Activated B cell treated with CpG ODN at 0.5 μM for 24 hours (primary cell): ENCODE results near the gene PATE3. TPM values are rescaled to one million over a fixed set of nuclear protein-coding genes. Genes with fewer than 3 reads are reported as not detected.

Experiments used
- ATAC-seq: fragments of 200-7000 bp; cut with Tn5 transposase; one replicate; pipeline ENCODE4 v1.10.0; 2021; ENCODE audit warnings: low read depth, mild to moderate bottlenecking, moderate library complexity
- CTCF ChIA-PET: fragments of 350-600 bp; sonication (Branson Sonifier 250); formaldehyde crosslinking; loops from one replicate; lab custom pipeline; 2021; ENCODE audit warnings: antibody characterized with exemption; lab: Charles Lee
- POLR2A ChIA-PET: fragments of 350-600 bp; sonication (Branson Sonifier 250); formaldehyde crosslinking; loops from one replicate; lab custom pipeline; 2021; ENCODE audit warnings: antibody characterized with exemption; lab: Charles Lee
- DNase-seq: peaks from one replicate; pipeline ENCODE4 v3.0.0; 2022
- H3K27ac Mint-ChIP-seq: one replicate; pipeline ENCODE4 v1.8.0; 2020; ENCODE audit warnings: mixed read lengths
- H3K27me3 Mint-ChIP-seq: one replicate; pipeline ENCODE4 v1.8.0; 2021; ENCODE audit warnings: mixed read lengths
- H3K36me3 Mint-ChIP-seq: one replicate; pipeline ENCODE4 v1.8.0; 2021; ENCODE audit warnings: low read depth, mixed read lengths
- H3K4me1 Mint-ChIP-seq: one replicate; pipeline ENCODE4 v1.8.0; 2021; ENCODE audit warnings: mixed read lengths
- H3K4me3 Mint-ChIP-seq: one replicate; pipeline ENCODE4 v1.8.0; 2020; ENCODE audit warnings: mild to moderate bottlenecking, mixed read lengths
- H3K9me3 Mint-ChIP-seq: one replicate; pipeline ENCODE4 v1.8.0; 2020; ENCODE audit warnings: mixed read lengths
- intact Hi-C: fragments of 100-400 bp; cut with micrococcal nuclease; formaldehyde crosslinking; loops from one replicate; pipeline ENCODE4 v1.15.1; 2024
- total RNA-seq: library from RNA; stranded (reverse); gene quantifications from 2 replicates; pipeline ENCODE4 v1.2.3, GENCODE V29; 2022
- TF ChIP-seq, protein P1 (sequence below): fragments of 200-600 bp; IDR thresholded peaks from one replicate; pipeline ENCODE4 v1.8.0; 2022; ENCODE audit warnings: antibody characterized with exemption, mild to moderate bottlenecking

Gene PATE3
- total RNA-seq, 1 donor from 2014 or later: not detected

DNA sequence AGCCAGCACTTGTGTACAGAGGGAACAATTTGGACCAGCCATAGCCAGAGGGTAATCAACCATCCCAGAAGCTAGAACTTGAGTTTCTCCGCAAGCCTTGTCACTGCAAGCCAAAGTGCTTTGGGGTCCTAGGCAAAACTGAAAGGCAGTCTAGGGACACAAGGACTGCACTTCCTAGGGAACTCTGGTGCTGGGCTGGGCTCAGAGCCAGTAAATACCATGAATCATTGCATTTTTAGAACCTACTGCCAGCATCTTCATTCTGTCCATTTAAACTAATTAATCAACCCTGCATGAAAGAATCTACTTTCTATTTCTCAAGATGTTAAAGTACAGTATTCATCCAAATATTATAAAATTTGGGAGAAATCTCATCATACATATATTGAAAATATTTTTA lies 20.0 kb downstream of the PATE3 start:
- Mint-ChIP-seq H3K27me3 (no peaks in the 10 kb centered on the region), H3K4me1 (no peaks in the 10 kb centered on the region), H3K4me3 (no peak overlapping the region), H3K36me3 (no peaks in the 10 kb centered on the region), H3K9me3 (peaks cover 4% of the 10 kb centered on the region), H3K27ac (no peak overlapping the region)
- POLR2A ChIA-PET: no interaction called here
- intact Hi-C loops: no loop called here
- no peak for DNase-seq
- TF ChIP-seq, protein P1, sequence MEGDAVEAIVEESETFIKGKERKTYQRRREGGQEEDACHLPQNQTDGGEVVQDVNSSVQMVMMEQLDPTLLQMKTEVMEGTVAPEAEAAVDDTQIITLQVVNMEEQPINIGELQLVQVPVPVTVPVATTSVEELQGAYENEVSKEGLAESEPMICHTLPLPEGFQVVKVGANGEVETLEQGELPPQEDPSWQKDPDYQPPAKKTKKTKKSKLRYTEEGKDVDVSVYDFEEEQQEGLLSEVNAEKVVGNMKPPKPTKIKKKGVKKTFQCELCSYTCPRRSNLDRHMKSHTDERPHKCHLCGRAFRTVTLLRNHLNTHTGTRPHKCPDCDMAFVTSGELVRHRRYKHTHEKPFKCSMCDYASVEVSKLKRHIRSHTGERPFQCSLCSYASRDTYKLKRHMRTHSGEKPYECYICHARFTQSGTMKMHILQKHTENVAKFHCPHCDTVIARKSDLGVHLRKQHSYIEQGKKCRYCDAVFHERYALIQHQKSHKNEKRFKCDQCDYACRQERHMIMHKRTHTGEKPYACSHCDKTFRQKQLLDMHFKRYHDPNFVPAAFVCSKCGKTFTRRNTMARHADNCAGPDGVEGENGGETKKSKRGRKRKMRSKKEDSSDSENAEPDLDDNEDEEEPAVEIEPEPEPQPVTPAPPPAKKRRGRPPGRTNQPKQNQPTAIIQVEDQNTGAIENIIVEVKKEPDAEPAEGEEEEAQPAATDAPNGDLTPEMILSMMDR: no peak
- ATAC-seq: no peak
- CTCF ChIA-PET: no interaction called here

DNA sequence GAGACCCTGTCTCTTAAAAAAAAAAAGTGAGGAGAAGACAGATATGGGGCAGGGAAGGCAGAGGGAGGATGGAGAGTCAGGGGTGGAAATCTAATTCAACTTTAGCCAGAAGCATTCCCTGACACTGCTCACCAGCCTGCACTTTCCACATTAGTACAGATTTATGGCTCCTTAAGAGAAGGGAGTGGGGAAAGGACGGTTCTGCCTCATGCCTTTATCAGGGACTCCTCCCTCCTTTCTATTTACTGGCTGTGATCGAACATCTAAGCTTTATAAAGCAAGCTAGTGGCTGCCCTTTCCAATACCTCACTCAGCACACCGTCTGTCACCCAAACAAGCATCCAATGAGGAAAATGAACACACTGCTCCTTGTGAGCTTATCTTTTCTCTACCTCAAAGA lies 45.1 kb downstream of the PATE3 start, which contains the start of gene PATE4:
Gene PATE4 (plus strand): TSS at position 301 of the 400 bp plus-strand sequence. CDS start 44 bp downstream, at position 345.
- no peaks in the 10 kb centered on the region for H3K36me3 Mint-ChIP-seq
- no peaks in the 10 kb centered on the region for H3K4me1 Mint-ChIP-seq
- H3K27me3 Mint-ChIP-seq: peaks cover 3% of the 10 kb centered on the region

DNA sequence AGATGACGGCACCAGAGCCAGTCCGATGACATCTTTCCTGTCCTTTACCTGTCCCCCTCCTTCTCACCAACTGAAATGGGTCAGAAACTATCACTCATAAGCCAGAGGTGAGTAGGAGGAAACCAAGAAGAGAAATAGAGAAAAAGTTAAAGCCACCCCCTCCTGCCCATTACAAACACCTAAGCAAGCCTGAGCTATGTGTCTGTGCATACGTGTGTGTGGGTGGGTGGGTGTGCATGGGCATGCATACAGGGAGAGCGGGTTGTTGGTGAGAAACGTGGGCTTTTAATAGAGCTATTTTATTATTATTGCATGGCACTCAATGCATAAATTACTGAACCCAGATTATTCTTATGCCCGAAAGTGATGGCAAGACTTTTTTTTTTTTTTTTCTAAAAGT lies 47.8 kb downstream of the PATE3 start:
- H3K27me3 Mint-ChIP-seq: peaks cover 3% of the 10 kb centered on the region
- H3K4me1 Mint-ChIP-seq: no peaks in the 10 kb centered on the region
- H3K9me3 Mint-ChIP-seq: peaks cover 5% of the 10 kb centered on the region
- ATAC-seq (no peak), DNase-seq (no peak)
- no peak overlapping the region for H3K27ac Mint-ChIP-seq
- POLR2A ChIA-PET: no interaction called here
- TF ChIP-seq, protein P1: no peak
- no peak overlapping the region for H3K4me3 Mint-ChIP-seq
- no peaks in the 10 kb centered on the region for H3K36me3 Mint-ChIP-seq
- CTCF ChIA-PET: no interaction called here
- intact Hi-C loops: no loop called here

More for the DNA sequence above, 45.1 kb downstream of the PATE3 start, which contains the start of gene PATE4:
- CTCF ChIA-PET: no interaction called here
- Mint-ChIP-seq H3K4me3 (no peak within 1 kb of the TSS), H3K27ac (no peak within 1 kb of the TSS), H3K9me3 (peaks cover 5% of the 10 kb centered on the region)
- TF ChIP-seq, protein P1: no peak
- DNase-seq (no peak), ATAC-seq (no peak)
- intact Hi-C loops: no loop called here
- POLR2A ChIA-PET: no interaction called here

Other genes with a start within 250 kb of the PATE3 start
- 34.3 and 34.5 TPM in 2 replicates for gene EI24, start 218.7 kb upstream of the PATE3 start, total RNA-seq
- gene STT3A, start 195.3 kb upstream of the PATE3 start, total RNA-seq: 79.4 and 86.5 TPM in 2 replicates
- 9.6 and 10.5 TPM in 2 replicates for gene CHEK1, start 163.0 kb upstream of the PATE3 start, total RNA-seq
- not detected in 2 replicates for gene ACRV1, start 107.3 kb upstream of the PATE3 start, total RNA-seq
- gene PATE1, start 41.8 kb upstream of the PATE3 start, total RNA-seq: not detected in 2 replicates
- gene PATE2, start 9.3 kb upstream of the PATE3 start, total RNA-seq: not detected in 2 replicates
- not detected in 2 replicates for gene PATE4, start 45.2 kb downstream of the PATE3 start, total RNA-seq
- 9.0 TPM in 2 replicates for gene HYLS1, start 99.5 kb downstream of the PATE3 start, total RNA-seq
- gene PUS3, start 115.1 kb downstream of the PATE3 start, total RNA-seq: 10.2 and 13.2 TPM in 2 replicates
- gene DDX25, start 116.4 kb downstream of the PATE3 start, total RNA-seq: 0.24 TPM in 1 of 2 replicates, not detected in the other
- not detected in 2 replicates for gene VSIG10L2, start 157.9 kb downstream of the PATE3 start, total RNA-seq